ENCODE data around the gene RREB1. TPM values are rescaled to one million over a fixed set of nuclear protein-coding genes. Genes with fewer than 3 reads are reported as not detected.

The RREB1 gene
- polyA plus RNA-seq, 1 donor (not counting 4 experiments of a cell fraction or from before 2014, with no cell fraction given) = 6.1 TPM

- Histone ChIP-seq H3K4me2 (ENCODE audit: control insufficient read depth, extremely low read depth, insufficient read depth, low read depth, low read length) (no peak overlapping the region), H2AFZ (ENCODE audit: control insufficient read depth, low read length) (no peak overlapping the region), H3K9me1 (ENCODE audit: control insufficient read depth, extremely low read depth, insufficient read depth, low read length) (no peaks in the 10 kb centered on the region), H3K9ac (ENCODE audit: control insufficient read depth, extremely low read depth, insufficient read depth, low read length) (no peak overlapping the region), H3K27me3 (ENCODE audit: control insufficient read depth, extremely low read depth, insufficient read depth, low read length) (no peaks in the 10 kb centered on the region), H4K20me1 (ENCODE audit: control insufficient read depth, extremely low read depth, insufficient read depth, low read length) (no peaks in the 10 kb centered on the region), H3K79me2 (ENCODE audit: control insufficient read depth, insufficient read depth, low read length) (no peaks in the 10 kb centered on the region), H3K4me3 (ENCODE audit: control insufficient read depth in 2 of 3, extremely low read depth in 1 of 3, insufficient read depth in 2 of 3, low read depth in 1 of 3, low read length in 3 of 3) (no peak overlapping the region), H3K4me1 (ENCODE audit: control insufficient read depth, extremely low read depth, insufficient read depth, low read length) (no peaks in the 10 kb centered on the region), H3K27ac (ENCODE audit: control insufficient read depth, insufficient read depth, low read length) (no peak overlapping the region), H3K9me3 (ENCODE audit: control insufficient read depth, low read depth, low read length) (no peaks in the 10 kb centered on the region), H3K36me3 (ENCODE audit: control insufficient read depth in 2 of 2, extremely low read depth in 1 of 2, insufficient read depth in 2 of 2, low read length in 2 of 2) (peaks cover 6 to 16% of the 10 kb centered on the region in 2 experiments)
- dilution Hi-C loops (cut with MboI; ENCODE audit: extremely low pct_ligation_motif_present, low sequenced_read_pairs) = loop anchor here (25.0 kb wide), 1 partner anchor 330 kb away; no protein-coding TSS in a partner anchor
- FAIRE-seq (no peak), DNase-seq (ENCODE audit: low read depth, low spot score) (no peak)
- no peak for TF ChIP-seq EZH2 (IDR thresholded peaks at IDR 0.05; ENCODE audit: low read length)
- TF ChIP-seq CTCF (optimal IDR thresholded peaks at IDR 0.05 in 1 of 3, IDR thresholded peaks at IDR 0.05 in 1 of 3, conservative IDR thresholded peaks at IDR 0.05 in 1 of 3; ENCODE audit: extremely low read depth in 1 of 3, insufficient read depth in 2 of 3, low read length in 3 of 3) = no peak
Measured at GRCh38 chr6:7282097-7282906, 174.5 kb downstream of the RREB1 start.

GRCh38 chr6:7283676-7284075 is 175.9 kb downstream of the RREB1 start:
- Histone ChIP-seq H3K9me1 (ENCODE audit: control insufficient read depth, extremely low read depth, insufficient read depth, low read length) (no peaks in the 10 kb centered on the region), H4K20me1 (ENCODE audit: control insufficient read depth, extremely low read depth, insufficient read depth, low read length) (no peaks in the 10 kb centered on the region), H3K9ac (ENCODE audit: control insufficient read depth, extremely low read depth, insufficient read depth, low read length) (no peak overlapping the region), H3K4me1 (ENCODE audit: control insufficient read depth, extremely low read depth, insufficient read depth, low read length) (no peaks in the 10 kb centered on the region), H3K27me3 (ENCODE audit: control insufficient read depth, extremely low read depth, insufficient read depth, low read length) (no peaks in the 10 kb centered on the region), H3K4me2 (ENCODE audit: control insufficient read depth, extremely low read depth, insufficient read depth, low read depth, low read length) (no peak overlapping the region), H3K36me3 (ENCODE audit: control insufficient read depth in 2 of 2, extremely low read depth in 1 of 2, insufficient read depth in 2 of 2, low read length in 2 of 2) (peaks cover 6 to 17% of the 10 kb centered on the region in 2 experiments), H3K27ac (ENCODE audit: control insufficient read depth, insufficient read depth, low read length) (no peak overlapping the region), H2AFZ (ENCODE audit: control insufficient read depth, low read length) (no peak overlapping the region), H3K4me3 (ENCODE audit: control insufficient read depth in 2 of 3, extremely low read depth in 1 of 3, insufficient read depth in 2 of 3, low read depth in 1 of 3, low read length in 3 of 3) (no peak overlapping the region), H3K9me3 (ENCODE audit: control insufficient read depth, low read depth, low read length) (no peaks in the 10 kb centered on the region), H3K79me2 (ENCODE audit: control insufficient read depth, insufficient read depth, low read length) (no peaks in the 10 kb centered on the region)
- TF ChIP-seq CTCF (optimal IDR thresholded peaks at IDR 0.05 in 1 of 3, IDR thresholded peaks at IDR 0.05 in 1 of 3, conservative IDR thresholded peaks at IDR 0.05 in 1 of 3; ENCODE audit: extremely low read depth in 1 of 3, insufficient read depth in 2 of 3, low read length in 3 of 3) = no peak
- no peak for TF ChIP-seq EZH2 (IDR thresholded peaks at IDR 0.05; ENCODE audit: low read length)
- dilution Hi-C loops (cut with MboI; ENCODE audit: extremely low pct_ligation_motif_present, low sequenced_read_pairs) = loop anchor here (25.0 kb wide), 1 partner anchor 329 kb away; no protein-coding TSS in a partner anchor
- DNase-seq (ENCODE audit: low read depth, low spot score) (no peak), FAIRE-seq (no peak)

Data from keratinocyte (primary cell).